IMR-90 (cell line): ENCODE measurements around the gene ROCK2.
A peak's percentile ranks its signal among the peaks of the same experiment; 100 is the strongest.

Experiments
- CTCF ChIP-seq: conservative IDR thresholded peaks from 2 replicates; pipeline ENCODE4 v1.5.1; 2012; ENCODE audit warnings: mild to moderate bottlenecking, low read depth, low read length, improper control_type of control experiment
- POLR2A ChIP-seq: IDR thresholded peaks from 2 replicates; pipeline ENCODE4 v1.6.1; 2012; ENCODE audit warnings: mild to moderate bottlenecking, low read depth, low read length
- RCOR1 ChIP-seq: IDR thresholded peaks from 2 replicates; pipeline ENCODE4 v1.6.1; 2012; ENCODE audit warnings: mild to moderate bottlenecking, low read length, improper control_type of control experiment; ENCODE audit not compliant: insufficient replicate concordance
- RFX5 ChIP-seq: IDR thresholded peaks from 2 replicates; pipeline ENCODE4 v1.8.0; 2012; ENCODE audit warnings: low read depth, mild to moderate bottlenecking, low read length, moderate library complexity

GRCh38 chr2:11320698-11321492 lies 23.5 kb downstream of the ROCK2 start:
- TF ChIP-seq RFX5 = no peak
- TF ChIP-seq POLR2A = no peak
- 0 out of 2 replicates have a peak, but pooled peaks have one; percentile 7 for TF ChIP-seq CTCF
- TF ChIP-seq RCOR1 = no peak
